DOHH2 (cell line): ENCODE data around the gene GNPDA1.

Source experiments
- H3F3A ChIP-seq: fragments of 200-600 bp; sonication (generic), shearing (Covaris generic); 2 replicates; pipeline ENCODE4 v1.6.0; 2016; ENCODE audit warnings: antibody characterized with exemption, mild to moderate bottlenecking; ENCODE audit not compliant: control insufficient read depth, insufficient read depth
- H3K27ac ChIP-seq: fragments of 200-600 bp; sonication (generic); 2 replicates; pipeline ENCODE4 v1.5.1; 2014; ENCODE audit warnings: low read depth, mild to moderate bottlenecking, low read length, moderate library complexity
- H3K27me3 ChIP-seq: fragments of 200-600 bp; sonication (generic); 2 replicates; pipeline ENCODE4 v1.6.1; 2014; ENCODE audit warnings: mild to moderate bottlenecking, low read length, mixed read lengths; ENCODE audit not compliant: control insufficient read depth
- H3K36me3 ChIP-seq: fragments of 200-600 bp; sonication (generic); 2 replicates; pipeline ENCODE4 v1.6.1; 2014; ENCODE audit warnings: mild to moderate bottlenecking, low read length, moderate library complexity, mixed read lengths; ENCODE audit not compliant: control insufficient read depth
- H3K4me1 ChIP-seq: fragments of 200-600 bp; sonication (generic); 2 replicates; pipeline ENCODE4 v1.6.1; 2014; ENCODE audit warnings: mild to moderate bottlenecking, low read length, mixed read lengths; ENCODE audit not compliant: control insufficient read depth
- H3K4me2 ChIP-seq: fragments of 200-600 bp; sonication (generic); 2 replicates; pipeline ENCODE4 v1.6.0; 2014; ENCODE audit warnings: mild to moderate bottlenecking, low read length, moderate library complexity
- H3K4me3 ChIP-seq: fragments of 200-600 bp; sonication (generic); 2 replicates; pipeline ENCODE4 v1.5.1; 2014; ENCODE audit warnings: mild to moderate bottlenecking, low read length, mixed read lengths
- H3K79me2 ChIP-seq: fragments of 200-600 bp; sonication (generic); 2 replicates; pipeline ENCODE4 v1.6.1; 2014; ENCODE audit warnings: mild to moderate bottlenecking, low read length, mixed read lengths; ENCODE audit not compliant: control insufficient read depth
- H3K9me2 ChIP-seq: fragments of 200-600 bp; sonication (generic); replicated peaks from 2 replicates; pipeline ENCODE4 v1.6.1; 2014; ENCODE audit warnings: mild to moderate bottlenecking, low read length, mixed read lengths; ENCODE audit not compliant: control insufficient read depth
- H3K9me3 ChIP-seq: fragments of 200-600 bp; sonication (generic); 2 replicates; pipeline ENCODE4 v1.6.1; 2014; ENCODE audit warnings: antibody characterized with exemption, low read length, mixed read lengths; ENCODE audit not compliant: control insufficient read depth, insufficient read depth
- H4K20me1 ChIP-seq: fragments of 200-600 bp; sonication (generic); 2 replicates; pipeline ENCODE4 v1.6.0; 2014; ENCODE audit warnings: low read depth, mild to moderate bottlenecking, antibody characterized with exemption, low read length, moderate library complexity; ENCODE audit not compliant: control insufficient read depth, insufficient read depth
- CTCF ChIP-seq: fragments of 200-600 bp; sonication (generic); IDR thresholded peaks from one replicate; pipeline ENCODE4 v1.5.1; 2014; ENCODE audit warnings: antibody characterized with exemption, mild to moderate bottlenecking, low read depth, low read length; ENCODE audit not compliant: poor library complexity, severe bottlenecking
- EZH2phosphoT487 ChIP-seq: fragments of 200-600 bp; sonication (generic); IDR thresholded peaks from 2 replicates; pipeline ENCODE4 v1.6.1; 2017; ENCODE audit warnings: borderline replicate concordance, mild to moderate bottlenecking, antibody characterized with exemption, low read length, moderate library complexity, mixed read lengths

The GNPDA1 gene

DNA sequence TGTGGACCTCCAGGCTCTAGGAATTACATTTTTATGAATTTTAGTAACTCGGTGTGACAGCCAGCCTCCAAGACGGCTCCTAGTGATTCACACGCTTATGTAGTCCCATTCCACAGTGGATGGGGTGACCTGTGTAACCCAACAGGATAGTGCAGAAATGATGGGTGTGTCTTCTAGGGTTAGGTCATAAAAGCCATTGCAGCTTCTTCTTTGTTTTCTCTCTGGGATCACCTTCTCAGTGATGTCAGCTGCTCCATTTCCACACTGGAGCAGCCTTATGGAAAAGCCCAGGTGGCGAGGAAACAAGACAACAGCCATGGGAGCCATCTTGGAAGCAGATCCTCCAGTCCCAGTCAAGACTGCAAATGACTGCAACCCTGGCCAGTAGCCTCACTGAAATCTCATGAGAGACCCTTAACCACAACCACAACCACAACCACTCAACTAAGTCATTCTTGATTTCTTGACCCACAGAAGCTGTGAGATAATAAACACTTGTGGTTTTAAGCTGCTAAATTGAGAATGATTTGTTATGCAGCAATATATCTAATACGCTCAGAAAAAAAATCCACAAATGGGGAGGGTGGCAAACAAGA lies 5.1 kb upstream of the GNPDA1 start:
- Histone ChIP-seq H3K36me3 (no peaks in the 10 kb centered on the region), H3K4me1 (peaks cover 47% of the 10 kb centered on the region), H3K4me2 (peak overlapping the region; percentile 56), H3K79me2 (no peaks in the 10 kb centered on the region), H3K9me3 (no peaks in the 10 kb centered on the region), H3K27me3 (peaks cover 44% of the 10 kb centered on the region), H3F3A (peaks cover 10% of the 10 kb centered on the region; the same call in 1 of the 2 replicates), H3K27ac (no peak overlapping the region), H4K20me1 (no peaks in the 10 kb centered on the region), H3K4me3 (peak overlapping the region; percentile 33), H3K9me2 (no peaks in the 10 kb centered on the region)
- no peak for TF ChIP-seq CTCF
- peak; percentile 98; the same call in 1 of the 2 replicates for TF ChIP-seq EZH2phosphoT487

DNA sequence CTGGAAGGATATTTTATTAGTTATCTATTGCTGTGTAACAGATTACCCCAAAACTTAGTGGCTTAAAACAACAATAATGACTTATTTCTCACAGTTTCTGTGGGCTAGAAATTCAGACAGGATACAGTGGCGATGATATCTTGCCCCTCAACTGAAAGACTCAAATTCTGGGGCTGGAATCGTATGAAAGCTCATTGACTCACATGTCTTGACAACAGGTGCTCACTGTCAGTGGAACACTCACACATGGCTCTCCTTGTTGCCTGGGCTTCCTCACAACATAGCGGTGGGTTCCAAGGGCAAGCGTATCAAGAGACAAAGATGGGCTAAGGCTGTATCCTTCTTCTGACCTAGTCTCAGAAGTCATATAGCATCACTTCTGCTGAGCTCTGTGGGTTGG lies 3.7 kb upstream of the GNPDA1 start:
- H3K9me3 ChIP-seq, result no peaks in the 10 kb centered on the region
- peak overlapping the region; percentile 34; the same call in 1 of the 2 replicates for H3K27ac ChIP-seq
- no peaks in the 10 kb centered on the region for H3K79me2 ChIP-seq
- H3K9me2 ChIP-seq, result no peaks in the 10 kb centered on the region
- H3K4me1 ChIP-seq, result peaks cover 54% of the 10 kb centered on the region
- no peaks in the 10 kb centered on the region for H4K20me1 ChIP-seq
- peak overlapping the region; percentile 57 for H3K4me2 ChIP-seq
- H3F3A ChIP-seq, result peaks cover 10% of the 10 kb centered on the region; the same call in 1 of the 2 replicates
- H3K27me3 ChIP-seq, result peaks cover 47% of the 10 kb centered on the region
- TF ChIP-seq EZH2phosphoT487 (no peak), CTCF (no peak)
- no peaks in the 10 kb centered on the region for H3K36me3 ChIP-seq
- peak overlapping the region; percentile 37 for H3K4me3 ChIP-seq

- H3K4me1 ChIP-seq, result peaks cover 54% of the 10 kb centered on the region
- no peaks in the 10 kb centered on the region for H3K79me2 ChIP-seq
- H3K4me3 ChIP-seq, result peak overlapping the region; percentile 37
- no peaks in the 10 kb centered on the region for H3K9me3 ChIP-seq
- no peaks in the 10 kb centered on the region for H3K9me2 ChIP-seq
- no peaks in the 10 kb centered on the region for H4K20me1 ChIP-seq
- no peaks in the 10 kb centered on the region for H3K36me3 ChIP-seq
- no peak for TF ChIP-seq CTCF
- no peak for TF ChIP-seq EZH2phosphoT487
- H3F3A ChIP-seq, result peaks cover 10% of the 10 kb centered on the region; the same call in 1 of the 2 replicates
- peak overlapping the region; percentile 34 for H3K27ac ChIP-seq
- H3K27me3 ChIP-seq, result peaks cover 41% of the 10 kb centered on the region
- peak overlapping the region; percentile 57 for H3K4me2 ChIP-seq
Measured at GRCh38 chr5:142015781-142016533, 3.1 kb upstream of the GNPDA1 start.
